GM12892 (cell line): ENCODE measurements around the gene PBLD.

Experiments used
- POLR2A ChIP-seq: IDR thresholded peaks from 2 replicates; pipeline ENCODE4 v1.6.1; 2011; ENCODE audit warnings: low read depth, low read length, control low read depth
- POLR2AphosphoS5 ChIP-seq: IDR thresholded peaks from 2 replicates; pipeline ENCODE4 v1.6.1; 2011; ENCODE audit warnings: low read depth, low read length, control low read depth

- TF ChIP-seq POLR2A, result no peak
- no peak for TF ChIP-seq POLR2AphosphoS5
These were observed 48.4 kb downstream of the PBLD start for GRCh38 chr10:68284062-68285001.
